ENCODE data around the gene ZBTB7C.
"Not testable (repeated sequence)": the region's sequence is repeated elsewhere in the genome, so short reads cannot be mapped to it uniquely, and the experiment has no call there.

Gene ZBTB7C

GRCh38 chr18:48295586-48296311 lies 113.4 kb downstream of the ZBTB7C start:
- peak; percentile 48 for DNase-seq (ENCODE audit: low spot score)

DNA sequence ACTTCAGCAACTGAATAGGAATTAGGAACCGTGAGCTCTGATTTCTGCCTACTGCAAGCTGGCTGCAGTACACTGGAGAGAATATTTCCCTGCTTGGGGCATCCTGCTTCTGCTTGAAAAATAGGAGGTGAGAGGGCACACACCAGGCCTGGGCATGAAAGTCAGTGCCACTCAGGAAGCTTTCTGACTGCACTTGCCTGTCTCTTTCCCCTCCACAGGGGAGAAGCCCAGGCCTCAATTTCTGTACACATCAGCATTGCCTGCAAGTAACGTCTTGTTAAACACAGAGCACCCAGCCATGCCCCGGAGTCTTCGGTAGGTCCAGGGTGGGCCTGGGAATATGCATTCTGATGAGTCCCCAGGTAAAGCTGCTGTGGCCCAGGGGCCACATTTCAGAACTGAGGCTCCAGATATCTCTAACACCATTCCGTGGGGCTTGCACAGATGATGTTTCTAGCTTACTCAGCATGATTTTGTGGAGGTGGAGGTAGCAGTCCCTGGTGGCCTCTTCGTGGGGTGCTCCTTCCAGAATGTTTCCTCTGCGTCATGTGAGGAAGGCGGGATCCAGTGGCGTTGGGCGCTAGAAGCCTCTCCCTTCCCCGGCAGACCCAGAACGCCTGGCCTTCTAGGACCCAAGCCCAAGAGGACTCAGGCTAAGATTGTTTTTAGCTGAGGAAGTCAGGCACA lies 114.1 kb downstream of the ZBTB7C start:
- DNase-seq (ENCODE audit: low spot score), result no peak

DNA sequence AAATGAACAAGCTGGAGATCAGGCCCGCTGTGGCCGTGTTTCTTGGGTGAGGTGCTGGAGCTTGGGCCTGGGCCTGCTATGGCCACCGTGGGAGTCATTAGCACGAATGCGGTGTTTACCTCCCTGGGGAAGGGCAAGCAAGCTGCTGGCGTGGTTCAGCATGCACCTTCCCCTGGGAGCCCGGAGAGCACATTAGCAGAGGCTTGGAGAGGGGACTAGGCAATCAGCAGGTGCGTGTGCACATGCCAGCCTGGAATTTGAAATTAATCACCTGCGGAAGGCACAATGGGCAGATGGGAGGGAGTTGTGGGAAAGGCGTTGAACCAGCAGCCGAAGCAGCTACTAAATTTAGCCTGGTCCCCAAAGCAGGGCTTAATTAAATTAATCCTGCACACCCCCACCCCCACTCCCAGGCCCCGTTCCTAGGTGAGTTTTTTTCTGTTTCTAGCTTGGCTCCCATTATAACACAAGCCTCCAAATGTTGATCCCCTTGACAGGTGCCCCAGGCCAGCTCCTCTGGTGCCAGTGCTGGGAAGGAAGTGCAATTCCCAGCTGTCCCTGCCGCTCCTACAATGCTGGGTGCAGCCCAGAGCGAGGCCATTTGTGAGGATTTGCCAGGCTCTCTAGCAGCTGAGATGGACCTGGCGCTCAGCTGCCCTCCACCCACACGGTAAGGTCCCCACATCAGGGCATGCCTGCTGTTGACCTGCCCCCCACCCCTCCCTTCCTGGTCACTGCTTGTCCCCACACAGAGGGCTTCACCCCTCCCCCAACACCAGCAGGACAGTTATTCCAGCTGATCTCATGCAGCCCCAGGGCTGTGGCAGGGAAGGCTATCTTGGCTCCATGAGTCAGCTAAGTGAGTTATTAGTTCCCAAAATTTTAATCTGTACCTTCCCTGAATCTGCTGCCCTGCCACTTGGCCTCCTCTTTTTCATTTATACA lies 115.0 kb downstream of the ZBTB7C start:
- DNase-seq (ENCODE audit: low spot score), result no peak

DNA sequence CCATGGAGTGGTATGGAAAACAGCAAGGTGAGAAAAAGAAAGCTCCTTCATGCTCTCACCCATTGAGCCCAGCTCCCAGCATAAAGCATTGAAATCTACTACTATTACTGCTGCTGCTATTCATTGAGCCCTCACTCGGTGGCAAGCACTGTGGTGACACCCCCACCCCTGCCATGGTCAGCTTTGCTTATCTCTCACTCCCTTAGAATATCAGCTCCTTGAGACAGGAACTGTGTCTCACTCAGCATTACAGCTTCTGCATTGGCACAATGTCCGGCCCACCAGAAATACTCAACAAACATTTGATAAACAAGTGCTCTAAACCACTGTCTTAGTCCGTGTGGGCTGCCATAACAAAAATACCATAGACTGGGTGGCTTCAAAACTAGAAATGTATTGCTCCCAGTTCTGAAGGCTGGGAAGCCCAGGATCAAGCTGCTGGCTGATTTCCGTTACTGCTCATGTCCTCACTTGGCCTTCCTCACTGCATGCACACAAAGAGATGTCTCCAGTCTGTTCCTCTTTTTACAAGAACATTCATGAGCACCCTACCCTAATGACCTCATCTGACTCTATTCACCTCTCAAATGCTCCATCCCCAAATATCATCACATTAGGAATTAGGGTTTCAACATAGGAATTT lies 116.3 kb downstream of the ZBTB7C start:
- DNase-seq (ENCODE audit: low spot score), result no peak

- DNase-seq (ENCODE audit: low spot score), result no peak
These were observed 117.0 kb downstream of the ZBTB7C start for GRCh38 chr18:48292229-48292628.

- DNase-seq (ENCODE audit: low spot score), result no peak
These were observed 118.8 kb downstream of the ZBTB7C start for GRCh38 chr18:48290162-48290926.

- no peak for DNase-seq (ENCODE audit: low spot score)
These were observed 124.4 kb downstream of the ZBTB7C start for GRCh38 chr18:48284743-48285142.

DNA sequence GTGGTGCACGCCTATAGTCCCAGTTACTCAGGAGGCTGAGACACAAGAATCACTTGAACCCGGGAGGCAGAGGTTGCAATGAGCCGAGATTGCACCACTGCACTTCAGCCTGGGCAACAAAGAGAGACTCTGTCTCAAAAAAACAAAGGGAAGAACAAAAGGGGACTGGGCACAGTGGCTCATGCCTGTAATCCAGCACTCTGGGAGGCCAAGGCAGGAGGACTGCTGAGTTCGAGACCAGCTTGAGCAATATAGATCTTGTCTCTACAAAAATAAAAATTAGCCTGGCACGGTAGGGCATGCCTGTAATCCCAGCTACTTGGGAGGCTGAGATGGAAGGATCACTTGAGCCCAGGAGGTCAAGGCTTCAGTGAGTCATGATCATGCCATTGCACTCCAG lies 125.2 kb downstream of the ZBTB7C start:
- not testable (repeated sequence) for DNase-seq (ENCODE audit: low spot score)

DNA sequence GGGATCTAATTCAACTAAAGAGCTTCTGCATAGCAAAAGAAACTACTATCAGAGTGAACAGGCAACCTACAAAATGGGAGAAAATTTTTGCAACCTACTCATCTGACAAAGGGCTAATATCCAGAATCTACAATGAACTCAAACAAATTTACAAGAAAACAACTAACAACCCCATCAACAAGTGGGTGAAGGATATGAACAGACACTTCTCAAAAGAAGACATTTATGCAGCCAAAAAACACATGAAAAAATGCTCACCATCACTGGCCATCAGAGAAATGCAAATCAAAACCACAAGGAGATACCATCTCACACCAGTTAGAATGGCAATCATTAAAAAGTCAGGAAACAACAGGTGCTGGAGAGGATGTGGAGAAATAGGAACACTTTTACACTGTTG lies 127.7 kb downstream of the ZBTB7C start:
- DNase-seq (ENCODE audit: low spot score), result not testable (repeated sequence)

DNA sequence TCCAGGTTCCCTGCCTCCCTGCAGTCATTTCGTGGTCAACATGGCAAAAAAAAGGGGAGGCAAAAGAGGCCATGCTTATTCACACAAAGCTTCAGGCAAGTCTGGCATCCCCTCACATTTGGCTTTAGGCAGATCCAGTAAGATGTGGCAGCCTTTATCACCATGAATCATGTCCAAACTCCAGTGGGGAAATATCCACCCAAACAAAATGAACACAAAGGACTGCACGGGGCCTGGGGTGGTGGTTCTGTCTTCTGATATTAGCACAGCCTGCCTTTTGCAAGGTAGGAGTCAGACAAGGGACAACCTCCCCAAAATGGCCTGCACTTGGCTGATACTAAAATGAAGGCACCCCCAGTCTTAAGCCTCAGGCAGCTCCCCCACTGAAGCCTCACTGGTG lies 129.9 kb downstream of the ZBTB7C start:
- no peak for DNase-seq (ENCODE audit: low spot score)

DNA sequence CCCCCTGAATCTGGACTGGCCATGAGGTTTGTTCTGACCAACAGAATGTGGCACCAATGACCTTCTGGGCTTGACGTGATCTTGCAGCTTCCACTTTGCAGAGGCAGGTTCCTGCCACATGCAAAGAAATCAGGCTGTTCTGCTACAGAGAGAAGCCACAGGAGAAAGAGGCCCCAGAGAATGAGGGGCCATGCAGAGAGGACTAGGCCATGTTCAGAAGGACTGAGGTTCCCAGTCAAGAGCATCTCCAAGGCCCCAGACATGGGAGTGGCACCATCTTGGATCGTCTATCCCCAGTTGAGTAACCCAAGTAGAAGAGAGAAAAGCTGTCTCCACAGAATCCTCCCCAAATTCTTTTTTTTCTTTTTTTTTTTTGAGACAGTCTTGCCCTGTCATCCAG lies 131.1 kb downstream of the ZBTB7C start:
- DNase-seq (ENCODE audit: low spot score), result no peak

- DNase-seq (ENCODE audit: low spot score), result no peak
These were observed 134.9 kb downstream of the ZBTB7C start for GRCh38 chr18:48274301-48274700.

- no peak for DNase-seq (ENCODE audit: low spot score)
These were observed 138.3 kb downstream of the ZBTB7C start for GRCh38 chr18:48270929-48271328.

DNA sequence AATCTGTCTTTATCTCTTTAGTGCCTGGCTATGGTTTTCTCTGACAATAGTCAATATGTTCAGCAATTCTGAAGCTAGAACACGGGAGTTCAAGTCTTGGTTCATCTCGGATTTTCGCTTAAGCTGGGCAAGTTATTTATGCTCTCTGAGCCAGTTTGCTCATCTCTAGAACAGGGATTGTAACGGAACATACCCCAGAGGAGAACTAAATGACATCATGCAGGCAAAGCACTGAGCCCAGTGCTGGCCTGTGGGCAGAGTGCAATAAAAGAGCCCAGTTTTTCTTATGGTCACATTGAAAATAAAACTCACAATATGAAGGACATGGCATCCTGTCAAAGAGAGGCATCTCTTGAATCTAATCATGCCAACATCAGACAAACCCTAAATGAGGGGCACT lies 143.9 kb downstream of the ZBTB7C start:
- no peak for DNase-seq (ENCODE audit: low spot score)

DNA sequence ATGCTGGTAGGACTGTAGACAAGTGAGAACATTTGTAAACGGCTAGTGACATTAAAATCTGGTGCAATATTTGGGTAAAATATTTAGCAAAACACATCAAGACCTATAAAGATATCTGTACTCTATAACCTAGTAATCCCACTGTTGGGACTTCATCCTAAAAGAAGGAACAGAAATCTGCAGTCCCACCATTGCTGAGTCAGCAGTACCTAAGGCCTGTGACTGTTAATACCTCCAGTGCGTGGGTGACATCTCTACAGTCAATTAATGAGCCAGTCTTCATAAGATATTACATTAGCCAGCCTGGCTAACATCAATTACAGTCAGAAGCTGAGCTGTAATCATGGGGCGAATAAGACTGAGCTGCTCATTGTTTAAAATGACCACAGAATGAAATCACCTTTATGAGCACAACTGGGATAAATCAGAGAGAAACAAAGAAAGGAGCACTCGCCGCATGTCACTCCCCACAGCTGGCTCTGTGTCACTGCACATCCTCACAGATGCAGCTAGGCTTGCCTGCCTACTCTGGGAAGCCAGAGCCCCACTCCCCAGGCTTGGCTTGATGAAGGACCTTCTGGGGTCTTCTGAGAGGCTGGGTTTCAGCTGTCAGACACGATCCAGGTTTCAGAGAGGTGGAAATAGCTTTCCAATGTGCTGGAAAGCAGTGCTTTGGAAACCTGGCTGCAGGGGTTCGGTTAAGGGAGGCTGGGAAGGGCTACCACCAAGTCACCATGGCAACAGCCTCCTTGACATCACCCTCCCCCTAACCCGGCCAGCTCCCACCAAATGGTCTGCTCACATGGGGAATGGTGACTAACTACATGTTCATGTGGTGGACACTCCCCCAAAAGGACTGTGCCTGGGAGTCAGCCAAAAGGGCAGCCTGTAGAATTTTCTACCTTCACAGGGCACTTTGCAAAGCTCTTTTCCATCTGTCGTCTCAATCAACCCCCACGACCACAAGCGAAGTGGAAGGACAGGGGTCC lies 145.0 kb downstream of the ZBTB7C start:
- no peak for DNase-seq (ENCODE audit: low spot score)

DNA sequence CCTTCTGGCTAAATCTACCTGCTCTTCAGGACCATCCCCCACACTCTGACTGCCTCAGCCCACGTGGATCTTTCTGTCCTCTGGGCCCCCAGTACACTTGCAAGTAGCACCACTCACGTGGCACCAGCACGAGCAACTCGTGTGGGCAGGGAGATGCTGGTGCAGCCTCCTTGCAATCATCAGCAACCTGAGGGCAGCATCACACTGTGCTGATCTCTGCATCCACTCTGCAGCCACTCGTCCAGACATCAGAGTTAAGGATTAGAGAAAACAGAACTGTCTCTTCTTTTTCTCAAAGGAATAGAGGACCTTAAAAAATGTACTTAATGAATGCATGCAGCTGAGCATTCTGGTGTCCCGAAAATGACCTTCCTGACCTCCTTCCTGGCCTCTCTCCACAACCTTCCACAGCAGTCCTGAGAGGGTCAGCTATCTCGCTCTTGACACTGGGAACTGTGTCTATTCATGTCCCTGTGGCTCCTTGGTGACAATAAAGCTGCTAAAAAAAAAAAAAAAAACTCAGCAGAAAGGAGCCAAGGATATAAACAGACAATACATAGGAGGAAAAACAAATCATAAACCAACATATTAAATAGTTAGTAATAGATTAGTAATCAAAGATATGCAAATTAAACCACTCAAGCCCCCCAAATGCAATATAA lies 145.9 kb downstream of the ZBTB7C start:
- no peak for DNase-seq (ENCODE audit: low spot score)

DNA sequence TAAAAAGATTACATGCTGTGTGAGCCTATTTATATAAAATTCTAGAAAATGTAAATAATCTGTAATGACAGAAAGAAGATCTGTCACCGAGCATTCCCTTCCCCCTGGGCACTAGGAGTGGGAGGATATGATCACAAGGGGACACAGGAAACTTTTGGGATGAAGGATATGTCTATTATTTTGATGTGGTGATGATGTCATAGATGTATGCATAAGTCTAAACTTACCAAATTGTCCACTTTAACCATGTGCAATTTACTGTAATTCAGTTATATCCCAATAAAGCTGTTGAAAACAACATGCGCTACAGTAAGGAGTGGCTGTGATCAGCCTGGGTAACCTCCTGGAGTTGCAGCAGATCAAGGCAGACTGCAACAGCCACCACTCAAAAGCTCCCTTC lies 148.9 kb downstream of the ZBTB7C start:
- no peak for DNase-seq (ENCODE audit: low spot score)

- no peak for DNase-seq (ENCODE audit: low spot score)
These were observed 152.3 kb downstream of the ZBTB7C start for GRCh38 chr18:48256848-48257247.

DNA sequence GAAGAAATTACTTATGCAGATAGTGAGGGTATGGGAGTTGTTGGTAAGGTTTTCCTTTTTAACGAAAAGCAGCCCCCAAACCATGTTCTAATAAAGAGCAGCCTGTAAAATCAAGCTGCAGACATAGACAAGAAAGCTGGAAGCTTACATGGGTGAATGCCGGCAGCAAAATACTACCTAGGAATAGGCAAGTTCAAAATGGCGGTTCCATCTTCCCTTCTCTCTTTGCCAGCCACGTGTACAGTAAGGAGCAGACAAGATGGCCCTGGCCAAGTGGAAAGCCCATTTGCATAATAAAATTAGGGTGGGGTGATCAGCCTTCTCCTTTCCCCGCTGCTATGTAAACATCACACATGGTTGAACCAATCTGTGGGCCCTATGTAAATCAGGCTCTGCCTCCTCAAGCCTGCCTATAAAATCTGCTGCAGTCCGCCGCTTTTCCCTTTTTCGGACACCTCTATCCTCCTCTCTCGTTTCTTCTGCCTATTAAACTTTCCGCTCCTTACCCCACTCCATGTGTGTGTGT lies 155.0 kb downstream of the ZBTB7C start:
- DNase-seq (ENCODE audit: low spot score), result no peak

Measured in Ammon's horn (tissue), 1 donor.